ENCODE results near the gene CCDC24. TPM values are rescaled to one million over a fixed set of nuclear protein-coding genes. Genes with fewer than 3 reads are reported as not detected.

CCDC24 gene
- total RNA-seq, 1 experiment from 2014 or later, result 11.8 TPM

DNA sequence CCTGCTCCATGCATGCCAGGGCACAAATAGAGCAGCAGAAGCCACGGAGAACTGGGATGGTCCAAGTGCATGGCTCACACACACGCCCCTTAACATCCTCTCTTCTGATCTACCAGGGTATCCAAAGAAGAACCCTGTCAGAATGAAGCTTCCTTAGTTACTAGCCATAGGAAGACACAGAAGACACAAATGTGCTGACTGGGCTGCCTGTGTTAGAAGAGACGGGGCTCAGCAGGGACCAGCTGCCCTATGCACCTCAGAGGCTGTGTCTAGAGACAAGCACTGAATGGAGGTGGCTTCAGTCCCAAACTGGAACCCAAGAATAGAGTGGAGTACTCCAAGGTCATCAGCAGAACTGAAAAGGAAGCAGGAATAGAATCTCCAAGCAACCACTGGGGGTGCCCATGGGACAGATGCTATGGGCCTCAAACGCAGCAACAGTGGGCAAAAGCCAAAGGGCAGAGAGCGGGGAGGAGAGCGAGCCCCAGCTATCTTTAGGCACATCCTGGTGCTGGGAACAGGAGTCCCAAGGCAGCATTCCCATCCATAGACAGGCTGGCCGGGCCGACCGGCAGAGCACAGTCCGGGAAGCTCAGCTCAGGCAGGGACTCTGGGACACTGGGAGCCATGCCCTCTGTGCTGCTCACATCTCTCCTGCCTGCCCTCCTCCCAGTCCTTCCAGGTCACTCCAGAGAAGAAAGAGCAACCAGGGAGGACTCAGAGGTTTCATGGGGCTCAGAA lies 30.4 kb downstream of the CCDC24 start:
- H4K5ac ChIP-seq (ENCODE audit: insufficient read length, low read depth, low read length), result no peak overlapping the region
- no peak overlapping the region for H3K4me2 ChIP-seq (ENCODE audit: insufficient read depth, insufficient read length, low read length)
- Mint-ChIP-seq H3K36me3 (ENCODE audit: insufficient read depth in 1 of 3, low read depth in 3 of 3) (peaks cover 18 to 41% (median 18%) of the 10 kb centered on the region in 3 experiments), H3K4me3 (no peak overlapping the region), H3K9me3 (no peaks in the 10 kb centered on the region), H3K27ac (peak overlapping the region in 1 of 3 experiments; percentile 48; a peak in 2 of 7 replicates), H3K4me1 (peaks cover 13 to 15% of the 10 kb centered on the region in 2 experiments), H3K27me3 (ENCODE audit: low read depth) (no peaks in the 10 kb centered on the region)
- H2BK12ac ChIP-seq (ENCODE audit: insufficient read length, low read depth, low read length), result no peak overlapping the region
- H3K79me1 ChIP-seq (ENCODE audit: insufficient read depth, low read depth, low read length, poor library complexity, severe bottlenecking), result no peaks in the 10 kb centered on the region
- no peak overlapping the region for H4K91ac ChIP-seq (ENCODE audit: insufficient read length, low read depth, low read length)
- no peak overlapping the region for H2AK5ac ChIP-seq (ENCODE audit: insufficient read length, low read length)
- H3K27me3 ChIP-seq (ENCODE audit: insufficient read depth, low read length), result no peaks in the 10 kb centered on the region
- H3K4me1 ChIP-seq (ENCODE audit: insufficient read depth, low read length), result no peaks in the 10 kb centered on the region
- H3K79me2 ChIP-seq (ENCODE audit: insufficient read depth, low read length), result no peaks in the 10 kb centered on the region
- no peak overlapping the region for H3K4ac ChIP-seq (ENCODE audit: low read depth, low read length)
- H3K23me2 ChIP-seq (ENCODE audit: insufficient read length, low read depth, low read length, poor library complexity, severe bottlenecking), result no peaks in the 10 kb centered on the region
- H3K27ac ChIP-seq (ENCODE audit: insufficient read length, low read depth, low read length), result no peak overlapping the region
- WGBS (ENCODE audit: extremely low coverage, insufficient read length, low lambda C conversion rate), result no CpG with 5 or more reads among the region's 10 CpGs
- H2BK120ac ChIP-seq (ENCODE audit: low read depth, low read length, poor library complexity, severe bottlenecking), result no peak overlapping the region
- H3K9me3 ChIP-seq (ENCODE audit: control insufficient read depth, low read depth, low read length), result no peaks in the 10 kb centered on the region
- H2AFZ ChIP-seq (ENCODE audit: low read length), result no peak overlapping the region
- no peak overlapping the region for H3K9ac ChIP-seq (ENCODE audit: extremely low read depth, insufficient read length, low read length)
- DNase-seq, result no peak
- no peak overlapping the region for H4K8ac ChIP-seq (replicated peaks; ENCODE audit: insufficient read length, low read depth, low read length)
- peak; percentile 24; the same call in 1 of the 3 replicates for TF ChIP-seq CTCF (conservative IDR thresholded peaks at IDR 0.05)
- H3K18ac ChIP-seq (ENCODE audit: insufficient read length, low read depth, low read length), result no peak overlapping the region
- no peaks in the 10 kb centered on the region for H4K20me1 ChIP-seq (ENCODE audit: control insufficient read depth, insufficient read depth, insufficient read length)
- H3K56ac ChIP-seq (ENCODE audit: insufficient read length, low read depth, low read length), result no peak overlapping the region
- H3T11ph ChIP-seq (ENCODE audit: low read length), result no peak overlapping the region
- H2BK20ac ChIP-seq (ENCODE audit: low read depth, low read length, poor library complexity, severe bottlenecking), result no peak overlapping the region
- H2BK15ac ChIP-seq (ENCODE audit: low read depth, low read length), result no peak overlapping the region
- no peak overlapping the region for H3K14ac ChIP-seq (ENCODE audit: insufficient read depth, low read length)
- no peak overlapping the region for H2BK5ac ChIP-seq (ENCODE audit: insufficient read length, low read length)
- H3K23ac ChIP-seq (ENCODE audit: insufficient read length, low read depth, low read length), result no peak overlapping the region

Data from H9 (cell line).